Suprapubic skin (tissue), 4 donors: ENCODE measurements around the gene CLSTN3. TPM values are rescaled to one million over a fixed set of nuclear protein-coding genes. Genes with fewer than 3 reads are reported as not detected.
A peak's percentile ranks its signal among the peaks of the same experiment; 100 is the strongest.

Experiments
- DNase-seq, 2 donors: peaks; one replicate each; pipeline ENCODE4 v3.0.0-alpha.2; 2019; ENCODE audit warnings: low spot score in 2 of 2
- H3K27ac ChIP-seq: fragments of 200-600 bp; sonication (generic); one replicate; pipeline ENCODE4 v1.5.1; 2019
- H3K27me3 ChIP-seq: fragments of 200-600 bp; sonication (generic); one replicate; pipeline ENCODE4 v1.5.1; 2019
- H3K36me3 ChIP-seq: fragments of 200-600 bp; sonication (generic); one replicate; pipeline ENCODE4 v1.5.1; 2019
- H3K4me1 ChIP-seq: fragments of 200-600 bp; sonication (generic); one replicate; pipeline ENCODE4 v1.5.1; 2019
- H3K4me3 ChIP-seq: fragments of 200-600 bp; sonication (generic); one replicate; pipeline ENCODE4 v1.5.1; 2019; ENCODE audit warnings: mild to moderate bottlenecking
- H3K9me3 ChIP-seq: fragments of 200-600 bp; sonication (generic); one replicate; pipeline ENCODE4 v1.5.1; 2019
- EP300 ChIP-seq: sonication (generic); formaldehyde crosslinking; IDR thresholded peaks from one replicate; pipeline ENCODE4 v1.6.1; 2017; ENCODE audit warnings: antibody characterized with exemption
- POLR2A ChIP-seq, 2 donors: fragments of 450-650 bp; IDR thresholded peaks; one replicate each; pipeline ENCODE4 v1.6.1; 2017; ENCODE audit warnings: antibody characterized with exemption in 2 of 2, mild to moderate bottlenecking in 2 of 2, moderate library complexity in 2 of 2
- POLR2AphosphoS5 ChIP-seq, 3 donors: sonication (generic); formaldehyde crosslinking; IDR thresholded peaks; one replicate each; pipeline ENCODE4 v1.6.1; 2017; ENCODE audit warnings: antibody characterized with exemption in 3 of 3
- WGBS: methylation state at CpG from one replicate; pipeline ENCODE4 v1.1.5; 2018; 5-methylcytosine and 5-hydroxymethylcytosine counted together
- total RNA-seq, 4 donors: library from RNA; depleted of rRNA; stranded (reverse); fragments of >200 nt; gene quantifications; one replicate each; pipeline ENCODE4 v1.1.0, GENCODE V29; 2016
- TF ChIP-seq, protein P1 (sequence below), 2 donors: fragments of 200-600 bp in 1 of 2; fragments of 450-650 bp in 1 of 2; sonication (generic) in 1 of 2; IDR thresholded peaks; one replicate each; pipeline ENCODE4 v1.5.1; 2016 to 2019; ENCODE audit warnings: antibody characterized with exemption in 2 of 2, mild to moderate bottlenecking in 1 of 2, moderate library complexity in 1 of 2

Gene CLSTN3
- total RNA-seq, 4 donors from 2014 or later = 29.9 to 69.8 (median 39.1) TPM

DNA sequence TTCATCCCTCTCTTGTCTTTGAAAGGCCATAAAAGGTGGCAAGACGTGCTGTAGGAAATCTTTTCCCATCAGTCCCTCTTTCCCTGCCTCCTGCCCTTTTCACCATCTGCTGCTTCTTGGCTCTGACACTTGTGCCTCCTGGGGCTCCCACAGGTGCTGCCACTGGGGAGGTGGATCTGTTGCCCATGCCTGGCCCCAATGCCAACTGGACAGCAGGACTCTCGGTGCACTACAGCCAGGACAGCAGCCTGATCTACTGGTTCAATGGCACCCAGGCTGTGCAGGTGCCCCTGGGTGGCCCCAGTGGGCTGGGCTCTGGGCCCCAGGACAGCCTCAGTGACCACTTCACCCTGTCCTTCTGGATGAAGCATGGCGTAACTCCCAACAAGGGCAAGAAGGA lies 6.5 kb downstream of the CLSTN3 start:
- Histone ChIP-seq H3K36me3 (peaks cover 22% of the 10 kb centered on the region), H3K27me3 (no peaks in the 10 kb centered on the region), H3K9me3 (no peaks in the 10 kb centered on the region), H3K4me1 (no peaks in the 10 kb centered on the region), H3K27ac (no peak overlapping the region), H3K4me3 (no peak overlapping the region)
- no peak for DNase-seq
- TF ChIP-seq EP300 (no peak), POLR2AphosphoS5 (IDR thresholded peaks at IDR 0.05) (no peak), POLR2A (IDR thresholded peaks at IDR 0.05) (no peak)
- TF ChIP-seq, protein P1, sequence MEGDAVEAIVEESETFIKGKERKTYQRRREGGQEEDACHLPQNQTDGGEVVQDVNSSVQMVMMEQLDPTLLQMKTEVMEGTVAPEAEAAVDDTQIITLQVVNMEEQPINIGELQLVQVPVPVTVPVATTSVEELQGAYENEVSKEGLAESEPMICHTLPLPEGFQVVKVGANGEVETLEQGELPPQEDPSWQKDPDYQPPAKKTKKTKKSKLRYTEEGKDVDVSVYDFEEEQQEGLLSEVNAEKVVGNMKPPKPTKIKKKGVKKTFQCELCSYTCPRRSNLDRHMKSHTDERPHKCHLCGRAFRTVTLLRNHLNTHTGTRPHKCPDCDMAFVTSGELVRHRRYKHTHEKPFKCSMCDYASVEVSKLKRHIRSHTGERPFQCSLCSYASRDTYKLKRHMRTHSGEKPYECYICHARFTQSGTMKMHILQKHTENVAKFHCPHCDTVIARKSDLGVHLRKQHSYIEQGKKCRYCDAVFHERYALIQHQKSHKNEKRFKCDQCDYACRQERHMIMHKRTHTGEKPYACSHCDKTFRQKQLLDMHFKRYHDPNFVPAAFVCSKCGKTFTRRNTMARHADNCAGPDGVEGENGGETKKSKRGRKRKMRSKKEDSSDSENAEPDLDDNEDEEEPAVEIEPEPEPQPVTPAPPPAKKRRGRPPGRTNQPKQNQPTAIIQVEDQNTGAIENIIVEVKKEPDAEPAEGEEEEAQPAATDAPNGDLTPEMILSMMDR (IDR thresholded peaks at IDR 0.05) = no peak
- WGBS = 97% methylated on average over 3 of the region's 3 CpGs

DNA sequence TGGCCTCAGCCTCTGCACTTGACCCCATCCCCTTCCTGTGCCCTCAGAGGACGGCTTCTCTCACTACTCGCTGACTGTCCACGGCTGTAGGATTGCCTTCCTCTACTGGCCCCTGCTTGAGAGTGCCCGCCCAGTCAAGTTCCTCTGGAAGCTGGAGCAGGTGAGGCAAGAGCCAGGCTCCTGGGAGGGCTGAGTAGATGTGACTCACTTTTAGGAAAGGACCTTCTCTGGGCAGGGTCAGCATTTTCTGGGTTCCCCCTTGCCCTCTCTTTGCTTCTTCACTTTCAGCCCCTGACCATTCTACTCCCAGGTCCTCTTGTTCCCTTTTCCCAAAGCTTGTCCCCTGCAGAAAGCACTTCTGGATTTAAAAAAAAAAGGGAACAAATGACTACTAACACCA lies 7.7 kb downstream of the CLSTN3 start:
- no peaks in the 10 kb centered on the region for H3K27me3 ChIP-seq
- H3K36me3 ChIP-seq = peaks cover 23% of the 10 kb centered on the region
- TF ChIP-seq EP300 (no peak), POLR2A (IDR thresholded peaks at IDR 0.05) (no peak), POLR2AphosphoS5 (IDR thresholded peaks at IDR 0.05) (no peak)
- TF ChIP-seq, protein P1 (IDR thresholded peaks at IDR 0.05) = no peak
- no peak overlapping the region for H3K27ac ChIP-seq
- H3K9me3 ChIP-seq = no peaks in the 10 kb centered on the region
- WGBS = 65% methylated on average over 4 of the region's 4 CpGs
- no peak for DNase-seq
- H3K4me1 ChIP-seq = no peaks in the 10 kb centered on the region
- no peak overlapping the region for H3K4me3 ChIP-seq

DNA sequence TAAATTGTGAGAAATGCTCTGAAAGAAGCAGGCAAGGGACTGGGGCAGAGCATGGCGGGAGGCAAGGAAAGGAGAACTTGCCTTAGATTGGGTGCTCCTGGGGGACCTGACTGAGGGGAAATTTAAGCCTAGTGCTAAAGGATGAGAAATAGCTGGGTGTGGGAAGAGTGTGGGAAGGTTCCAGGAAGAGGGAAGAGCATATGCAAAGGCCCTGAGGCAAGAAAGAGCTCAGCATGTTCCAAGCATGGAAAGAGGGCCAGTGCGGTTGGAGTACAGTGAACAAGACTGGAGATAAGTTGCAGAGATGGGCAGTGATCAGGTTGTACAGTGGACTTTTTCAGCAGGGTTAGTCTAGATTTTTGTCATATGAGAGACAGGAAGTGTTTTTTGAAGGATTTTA lies 9.0 kb downstream of the CLSTN3 start:
- no peak overlapping the region for H3K27ac ChIP-seq
- WGBS = 93% methylated on average over 2 of the region's 2 CpGs
- no peak overlapping the region for H3K4me3 ChIP-seq
- peaks cover 22% of the 10 kb centered on the region for H3K36me3 ChIP-seq
- H3K4me1 ChIP-seq = peaks cover under 1% of the 10 kb centered on the region
- H3K27me3 ChIP-seq = no peaks in the 10 kb centered on the region
- H3K9me3 ChIP-seq = no peaks in the 10 kb centered on the region
- TF ChIP-seq EP300 (no peak), POLR2A (IDR thresholded peaks at IDR 0.05) (no peak), POLR2AphosphoS5 (IDR thresholded peaks at IDR 0.05) (no peak)
- TF ChIP-seq, protein P1 (IDR thresholded peaks at IDR 0.05) = no peak
- no peak for DNase-seq

DNA sequence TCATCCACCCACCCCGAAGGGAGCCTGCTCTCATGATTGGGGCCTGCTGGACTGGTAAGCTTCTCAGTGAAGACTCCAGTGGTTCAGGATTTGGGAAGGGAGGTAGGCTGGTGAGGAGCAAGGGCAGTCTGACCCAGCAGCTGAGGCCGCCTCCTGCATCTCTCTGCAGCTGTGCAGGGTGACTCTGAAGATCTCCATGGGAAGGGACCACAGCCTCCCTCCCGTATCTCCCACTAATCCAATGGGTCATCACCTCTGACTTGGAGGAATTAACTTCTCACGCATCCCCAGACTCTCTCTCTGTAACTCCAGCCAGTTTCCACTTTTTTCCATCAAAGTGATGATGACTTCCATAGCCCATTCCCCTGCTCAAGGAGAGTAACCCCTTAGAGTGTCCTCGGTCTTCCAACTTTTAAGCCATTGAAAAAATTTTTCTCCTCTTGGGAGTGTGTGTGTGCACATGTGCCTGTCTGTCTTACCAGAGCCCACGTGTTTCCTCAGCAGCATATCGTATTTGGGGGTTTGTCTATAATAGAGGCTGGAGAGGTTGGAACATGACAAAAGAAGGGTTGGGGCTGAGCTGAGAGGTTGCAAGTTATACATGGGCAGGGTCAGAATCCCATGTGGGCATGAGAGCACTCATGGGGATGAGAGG lies 11.3 kb downstream of the CLSTN3 start:
- Histone ChIP-seq H3K4me3 (no peak overlapping the region), H3K9me3 (no peaks in the 10 kb centered on the region), H3K4me1 (peaks cover 10% of the 10 kb centered on the region), H3K27ac (no peak overlapping the region), H3K27me3 (no peaks in the 10 kb centered on the region), H3K36me3 (peaks cover 15% of the 10 kb centered on the region)
- no peak for TF ChIP-seq POLR2AphosphoS5 (IDR thresholded peaks at IDR 0.05)
- no peak for TF ChIP-seq POLR2A (IDR thresholded peaks at IDR 0.05)
- TF ChIP-seq EP300 = no peak
- TF ChIP-seq, protein P1 (IDR thresholded peaks at IDR 0.05) = no peak
- DNase-seq = no peak
- WGBS = 96% methylated on average over 7 of the region's 7 CpGs

DNA sequence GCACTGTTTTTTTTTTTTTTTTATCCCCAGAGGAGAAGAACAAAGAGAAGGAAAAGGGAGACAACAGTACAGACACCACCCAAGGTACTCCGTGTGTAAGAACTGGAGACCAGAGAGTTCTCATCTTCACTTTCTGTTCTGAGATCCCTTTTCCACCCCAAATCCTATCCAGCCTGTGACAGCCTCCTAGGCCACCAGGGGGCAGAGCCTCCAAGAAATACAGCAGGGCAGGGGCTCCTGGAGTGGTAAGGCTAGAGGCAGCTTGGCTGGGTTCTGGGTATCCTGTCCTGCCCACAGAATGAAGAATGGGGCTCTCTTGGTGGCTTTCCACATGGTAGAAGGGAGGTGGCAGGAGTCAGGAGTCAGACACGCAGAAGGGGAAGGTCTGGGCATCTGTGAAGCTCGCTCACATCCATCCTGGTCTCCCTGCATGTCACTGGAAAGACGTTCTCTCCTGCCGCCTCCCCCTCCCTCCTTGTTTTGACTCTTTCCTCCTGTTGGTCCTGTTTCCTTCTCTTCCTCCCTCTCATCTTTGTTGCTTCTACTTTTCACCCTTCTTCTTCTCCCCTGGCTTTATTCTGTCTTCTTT lies 12.0 kb downstream of the CLSTN3 start:
- Histone ChIP-seq H3K9me3 (no peaks in the 10 kb centered on the region), H3K27ac (no peak overlapping the region), H3K36me3 (peaks cover 14% of the 10 kb centered on the region), H3K27me3 (no peaks in the 10 kb centered on the region), H3K4me1 (peaks cover 10% of the 10 kb centered on the region), H3K4me3 (no peak overlapping the region)
- TF ChIP-seq EP300 = no peak
- TF ChIP-seq, protein P1 (IDR thresholded peaks at IDR 0.05) = peak; percentile 40 to 76
- 71% methylated on average over 5 of the region's 5 CpGs for WGBS
- DNase-seq = no peak
